ENCODE measurements around the gene TPD52L2. TPM values are rescaled to one million over a fixed set of nuclear protein-coding genes. Genes with fewer than 3 reads are reported as not detected.

The TPD52L2 gene
- polyA plus RNA-seq, 2 of the 4 experiments (the other 2 are of a cell fraction) = 86.3 to 99.0 TPM

- peak within 1 kb of the TSS; percentile 82 to 96 for H3K27ac ChIP-seq
- H3K9me3 ChIP-seq = no peaks in the 10 kb centered on the region
- H3K4me1 ChIP-seq = peaks cover 12% of the 10 kb centered on the region
- CTCF ChIA-PET = interaction anchor here (0.6 to 1.6 kb wide), 4 partner anchors 10 to 30 kb away, joined by 3 to 6 read pairs (median 4); partner anchors contain the start of gene TPD52L2
- TF ChIP-seq HOXB13 (CRISPR knock-in tag; IDR thresholded peaks at IDR 0.05; ENCODE audit: low read depth) = no peak
- TF ChIP-seq CTCF (IDR thresholded peaks at IDR 0.05) = no peak
- TF ChIP-seq JUN (IDR thresholded peaks at IDR 0.05) = no peak
- peak; percentile 53 for TF ChIP-seq POLR2A (IDR thresholded peaks at IDR 0.05; ENCODE audit: low read length)
- peak; percentile 34 for TF ChIP-seq MAX (IDR thresholded peaks at IDR 0.05)
- TF ChIP-seq CHD2 (IDR thresholded peaks at IDR 0.05; ENCODE audit: low read length, partially characterized antibody) = no peak
- 0 out of 2 replicates have a peak, but pooled peaks have one; percentile 26 for TF ChIP-seq GATA3 (IDR thresholded peaks at IDR 0.05; ENCODE audit: borderline replicate concordance)
- no peak for TF ChIP-seq HOXB5 (CRISPR knock-in tag; IDR thresholded peaks at IDR 0.05)
- no peak for TF ChIP-seq USF2 (IDR thresholded peaks at IDR 0.05)
- 0 out of 2 replicates have a peak, but pooled peaks have one; percentile 20 for TF ChIP-seq MYC (IDR thresholded peaks at IDR 0.05; ENCODE audit: borderline replicate concordance, low read length)
- POLR2A ChIA-PET = interaction anchor here (1.1 to 2.3 kb wide), 3 partner anchors 19 to 154 kb away, joined by 4 to 14 read pairs (median 4); partner anchors contain the start of gene TPD52L2
- DNase-seq (ENCODE audit: low read depth in 1 of 2, low spot score in 1 of 2) (peak; percentile 92 to 99), ATAC-seq (peak; percentile 79 to 88), FAIRE-seq (no peak)
- H3K4me2 ChIP-seq = peak within 1 kb of the TSS; percentile 84
- H3K4me3 ChIP-seq = peak within 1 kb of the TSS; percentile 65
- 44% methylated on average over 25 of the region's 82 CpGs for WGBS (ENCODE audit: missing lambda C conversion rate)
Observed at GRCh38 chr20:63894358-63895201, 29.5 kb downstream of the TPD52L2 start, which contains the start of gene DNAJC5. Gene DNAJC5, plus strand, starts transcription at chr20:63895126. Its CDS starts 33,220 bp downstream, at chr20:63928346.

GRCh38 chr20:63895202-63895951 is 30.3 kb downstream of the TPD52L2 start:
- FAIRE-seq = no peak
- Histone ChIP-seq H3K4me1 (peaks cover 12% of the 10 kb centered on the region), H3K4me3 (peak overlapping the region; percentile 65), H3K4me2 (peak overlapping the region; percentile 83), H3K27ac (peak overlapping the region; percentile 82 to 96), H3K9me3 (no peaks in the 10 kb centered on the region)
- 2% methylated on average over 10 of the region's 87 CpGs for WGBS (ENCODE audit: missing lambda C conversion rate)
- TF ChIP-seq RFX5 (IDR thresholded peaks at IDR 0.05) (no peak), BCL3 (IDR thresholded peaks at IDR 0.05) (0 out of 3 replicates have a peak, but pooled peaks have one; percentile 33), JUN (IDR thresholded peaks at IDR 0.05) (peak in 1 of 2 experiments; percentile 70; a peak in 2 of 5 replicates), POLR2A (IDR thresholded peaks at IDR 0.05; ENCODE audit: low read length) (no peak), ZFP36 (IDR thresholded peaks at IDR 0.05; ENCODE audit: borderline replicate concordance, partially characterized antibody) (no peak), HDAC2 (IDR thresholded peaks at IDR 0.05) (no peak)
- ChIA-PET POLR2A (interaction anchor here (1.1 to 2.3 kb wide), 3 partner anchors 19 to 154 kb away, joined by 4 to 14 read pairs (median 4); partner anchors contain the start of gene TPD52L2), CTCF (interaction anchor here (1.0 to 1.6 kb wide), 7 partner anchors 11 to 225 kb away, joined by 3 to 8 read pairs (median 4); partner anchors contain the start of genes PRPF6 and TPD52L2)
- peak in 1 of 2 experiments; percentile 71; a peak in 3 of 6 replicates for ATAC-seq
- DNase-seq (ENCODE audit: low read depth in 1 of 2, low spot score in 1 of 2) = no peak

GRCh38 chr20:63895952-63896263 is 30.8 kb downstream of the TPD52L2 start:
- Histone ChIP-seq H3K9me3 (no peaks in the 10 kb centered on the region), H3K27ac (peak overlapping the region; percentile 82 to 96), H3K4me2 (peak overlapping the region; percentile 83), H3K4me3 (peak overlapping the region; percentile 65), H3K4me1 (peaks cover 12% of the 10 kb centered on the region)
- ChIA-PET CTCF (interaction anchor here (1.0 to 1.6 kb wide), 6 partner anchors 10 to 224 kb away, joined by 3 to 8 read pairs (median 4); partner anchors contain the start of genes PRPF6 and TPD52L2), POLR2A (interaction anchor here (2.3 kb wide), 1 partner anchor 31 kb away, joined by 14 read pairs; the partner anchor contains the start of gene TPD52L2)
- ATAC-seq = no peak
- WGBS (ENCODE audit: missing lambda C conversion rate) = 3% methylated on average over 5 of the region's 5 CpGs
- DNase-seq (ENCODE audit: low read depth in 1 of 2, low spot score in 1 of 2) = no peak
- FAIRE-seq = no peak
- TF ChIP-seq MAFK (IDR thresholded peaks at IDR 0.05; ENCODE audit: partially characterized antibody) (no peak), CHD4 (IDR thresholded peaks at IDR 0.05; ENCODE audit: borderline replicate concordance) (no peak), ZSCAN20 (CRISPR knock-in tag; IDR thresholded peaks at IDR 0.05) (no peak), NFE2L2 (conservative IDR thresholded peaks at IDR 0.05; ENCODE audit: low read length) (no peak), POLR2AphosphoS2 (conservative IDR thresholded peaks at IDR 0.05; ENCODE audit: low read length) (no peak), HOXB13 (CRISPR knock-in tag; IDR thresholded peaks at IDR 0.05; ENCODE audit: low read depth) (no peak), E2F6 (IDR thresholded peaks at IDR 0.05; ENCODE audit: borderline replicate concordance, low read depth) (no peak), JUN (IDR thresholded peaks at IDR 0.05) (no peak), NR3C1 (IDR thresholded peaks at IDR 0.05) (no peak), KDM5A (IDR thresholded peaks at IDR 0.05) (no peak), CHD2 (IDR thresholded peaks at IDR 0.05; ENCODE audit: low read length, partially characterized antibody) (no peak), ZFP36 (IDR thresholded peaks at IDR 0.05; ENCODE audit: borderline replicate concordance, partially characterized antibody) (no peak), PBX3 (IDR thresholded peaks at IDR 0.05) (no peak)

All from A549 (cell line).